HG03103 (cell line): ENCODE measurements around the gene SLC17A5.

Experiments used
- ATAC-seq: cut with Tn5 transposase; IDR thresholded peaks from one replicate; pipeline ENCODE4 v1.9.1; 2021; ENCODE audit warnings: low read depth; ENCODE audit not compliant: unreplicated experiment

Gene SLC17A5

GRCh38 chr6:73666393-73666792, 12.6 kb upstream of the SLC17A5 start:
- ATAC-seq: no peak

- peak; percentile 82 for ATAC-seq
Measured at GRCh38 chr6:73665686-73666319, 12.0 kb upstream of the SLC17A5 start.

DNA sequence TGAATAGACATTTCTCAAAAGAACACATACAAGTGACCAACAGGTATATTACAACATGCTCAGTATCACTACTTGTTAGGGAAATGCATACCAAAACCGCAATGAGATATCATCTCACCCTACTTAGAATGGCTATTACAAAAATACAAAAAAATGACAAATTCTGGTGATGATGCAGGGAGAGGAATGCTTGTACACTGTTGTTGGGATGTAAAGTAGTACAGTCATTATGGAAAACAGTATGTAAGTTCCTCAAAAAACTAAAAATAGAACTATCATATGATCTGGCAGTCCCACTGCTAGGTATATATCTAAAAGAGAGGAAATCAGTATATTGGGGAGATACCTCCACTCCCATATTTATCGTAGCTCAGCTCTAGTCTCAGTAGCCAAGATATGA, 10.9 kb upstream of the SLC17A5 start:
- no peak for ATAC-seq

GRCh38 chr6:73657201-73657600, 3.4 kb upstream of the SLC17A5 start:
- ATAC-seq: no peak

GRCh38 chr6:73656531-73657145, 2.8 kb upstream of the SLC17A5 start:
- ATAC-seq: no peak

DNA sequence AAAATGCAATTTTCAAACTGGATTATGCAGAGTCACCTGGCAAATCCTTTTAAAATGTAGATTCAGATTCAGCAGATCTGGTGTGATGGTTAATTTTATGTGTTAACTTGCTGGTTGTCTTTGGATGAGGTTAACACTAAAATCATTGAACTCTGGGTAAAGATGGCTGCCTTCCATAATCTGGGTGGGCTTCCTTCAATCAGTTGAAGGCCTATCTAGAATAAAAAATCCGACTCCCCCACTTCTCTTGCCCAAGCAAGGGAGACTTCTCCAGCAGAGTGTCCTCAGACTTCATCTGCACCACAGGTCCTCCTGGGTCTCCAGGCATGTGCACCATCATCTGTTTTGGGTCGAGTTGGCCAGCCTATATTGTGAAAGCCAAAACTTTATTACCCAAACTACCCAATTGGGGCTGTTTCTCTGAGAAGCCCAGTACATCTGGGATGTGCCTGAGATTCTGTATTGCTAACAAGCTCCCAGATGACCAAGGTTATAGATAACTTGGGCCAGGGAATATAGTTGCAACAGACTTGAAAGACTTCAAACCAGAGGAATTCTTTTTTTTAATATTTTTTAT, 1.6 kb upstream of the SLC17A5 start:
- no peak for ATAC-seq

- peak; percentile 34 for ATAC-seq
Measured at GRCh38 chr6:73652637-73653570, 888 bp downstream of the SLC17A5 start.

DNA sequence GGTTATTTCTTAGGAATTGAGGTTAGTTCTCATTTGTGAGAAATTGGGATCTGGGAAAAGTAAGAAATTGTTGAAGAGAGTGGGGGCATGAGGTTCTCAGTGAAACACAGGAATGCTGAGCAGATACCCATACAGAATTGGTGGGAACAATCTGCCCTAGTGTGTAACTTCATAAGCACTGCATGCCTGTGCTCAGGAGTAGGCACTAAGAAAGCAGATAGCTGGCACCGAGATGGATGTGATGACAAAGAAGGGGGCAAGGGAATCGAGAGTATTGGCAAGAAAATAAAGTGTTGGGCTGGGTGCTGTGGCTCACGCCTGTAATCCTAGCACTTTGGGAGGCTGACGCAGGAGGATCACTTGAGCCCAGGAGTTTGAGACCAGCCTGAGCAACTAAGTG, 4.0 kb downstream of the SLC17A5 start:
- no peak for ATAC-seq

DNA sequence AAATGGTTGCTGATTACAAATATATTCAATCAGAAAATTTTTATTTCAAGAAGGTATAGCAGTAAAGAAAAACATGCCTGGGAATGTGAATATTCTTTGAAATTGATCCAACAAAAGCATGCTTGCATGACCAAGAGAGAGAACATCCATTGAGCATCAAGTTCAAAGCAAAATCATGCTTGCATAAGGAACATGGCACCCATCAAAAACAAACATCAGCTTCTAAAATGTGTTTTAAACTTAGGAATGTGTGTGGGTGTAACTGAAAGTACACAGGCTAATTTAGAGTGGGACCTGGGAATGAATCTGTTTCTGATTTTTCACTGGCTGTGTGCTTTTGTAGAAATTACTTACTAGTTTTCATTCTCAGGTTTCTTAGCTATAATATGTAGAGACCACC, 5.6 kb downstream of the SLC17A5 start:
- no peak for ATAC-seq

DNA sequence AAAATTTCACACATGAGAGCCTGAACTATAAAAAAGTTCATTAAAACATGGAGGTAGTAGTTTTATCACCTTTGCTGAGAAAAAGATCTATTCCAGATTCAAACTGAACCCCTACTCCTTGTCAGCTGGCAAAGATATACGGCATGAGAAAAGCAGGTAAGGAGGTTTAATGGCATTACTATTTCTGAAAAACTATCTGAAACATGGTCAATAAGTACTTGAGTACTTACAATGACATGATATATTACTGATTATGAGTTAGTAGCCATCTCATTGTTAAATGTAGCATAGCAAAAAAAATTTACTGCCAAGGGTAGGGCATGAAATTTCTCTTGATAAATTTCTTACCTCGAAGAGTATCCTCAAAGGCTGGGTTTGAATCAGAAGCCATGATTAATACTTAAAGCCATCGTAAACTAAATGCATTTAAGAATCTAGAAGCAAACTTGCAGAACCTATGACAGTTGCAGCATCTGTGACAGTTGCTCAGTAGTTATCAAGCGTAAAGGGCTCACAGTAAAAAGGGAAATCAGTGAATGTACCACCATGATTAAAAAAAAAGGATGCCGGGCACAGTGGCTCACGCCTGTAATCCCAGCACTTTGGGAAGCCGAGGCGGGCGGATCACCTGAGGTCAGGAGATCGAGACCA, 8.7 kb downstream of the SLC17A5 start:
- no peak for ATAC-seq

DNA sequence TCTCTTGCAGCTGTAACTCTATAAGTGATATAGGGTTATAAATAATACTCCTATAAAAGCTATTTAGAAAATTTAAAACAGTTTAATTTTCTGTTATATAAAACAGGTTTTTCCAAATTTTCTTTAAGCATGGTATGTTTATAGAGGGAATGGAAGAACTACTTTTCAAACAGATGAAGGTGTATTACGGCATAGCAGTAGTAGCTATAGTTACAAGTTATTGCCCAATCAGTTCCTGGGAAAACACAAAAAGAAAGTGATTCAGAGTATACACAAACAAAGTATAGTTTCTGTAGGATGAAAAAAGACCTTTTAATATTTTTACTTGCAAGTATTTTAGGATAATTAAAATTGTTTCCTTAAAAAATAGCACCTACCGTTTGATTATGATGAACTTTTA, 9.8 kb downstream of the SLC17A5 start:
- no peak for ATAC-seq

DNA sequence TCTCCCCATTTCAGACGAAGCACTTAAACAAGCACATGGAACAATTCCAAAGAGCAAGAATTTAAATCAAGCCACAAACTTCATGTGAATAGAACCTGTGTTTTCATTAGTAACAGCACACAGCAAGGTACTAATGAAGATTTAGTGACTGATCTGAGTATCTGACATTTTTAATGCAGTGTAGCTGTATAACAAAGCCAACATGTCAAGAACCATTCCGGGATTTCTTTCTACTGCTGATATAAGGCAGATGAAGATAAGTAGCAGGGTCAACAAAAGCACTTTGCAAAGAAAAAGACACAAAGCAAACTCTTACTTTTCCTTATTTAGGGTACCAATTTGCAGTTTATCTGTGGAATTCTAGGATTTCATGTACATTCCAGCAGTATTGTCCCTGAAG, 11.3 kb downstream of the SLC17A5 start:
- ATAC-seq: no peak

DNA sequence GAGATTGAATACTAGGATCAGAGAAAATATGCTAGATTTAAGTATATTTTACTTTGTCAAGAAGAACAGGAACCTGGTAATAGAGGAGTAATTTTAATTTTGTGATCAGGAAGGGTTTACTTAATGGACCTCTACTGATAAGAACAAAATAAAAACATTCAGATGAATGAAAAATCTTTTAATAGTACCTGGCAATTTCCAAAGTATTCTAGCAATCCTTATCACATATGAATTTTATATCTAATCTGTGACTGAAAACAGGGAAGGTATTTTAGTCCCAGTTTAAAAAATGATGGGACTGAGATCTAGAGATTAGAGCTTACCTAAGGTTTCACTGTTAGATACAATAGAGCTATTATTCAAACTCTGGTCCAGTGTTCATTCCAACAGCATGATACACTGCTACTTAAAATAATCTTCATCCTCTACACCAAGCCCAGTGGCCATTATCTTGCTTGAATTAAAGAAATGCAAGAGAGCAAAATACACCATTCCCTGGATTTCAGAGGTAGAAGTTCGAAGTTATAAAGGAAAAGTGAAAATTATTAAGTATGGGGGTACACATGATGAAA, 13.5 kb downstream of the SLC17A5 start:
- ATAC-seq: no peak

DNA sequence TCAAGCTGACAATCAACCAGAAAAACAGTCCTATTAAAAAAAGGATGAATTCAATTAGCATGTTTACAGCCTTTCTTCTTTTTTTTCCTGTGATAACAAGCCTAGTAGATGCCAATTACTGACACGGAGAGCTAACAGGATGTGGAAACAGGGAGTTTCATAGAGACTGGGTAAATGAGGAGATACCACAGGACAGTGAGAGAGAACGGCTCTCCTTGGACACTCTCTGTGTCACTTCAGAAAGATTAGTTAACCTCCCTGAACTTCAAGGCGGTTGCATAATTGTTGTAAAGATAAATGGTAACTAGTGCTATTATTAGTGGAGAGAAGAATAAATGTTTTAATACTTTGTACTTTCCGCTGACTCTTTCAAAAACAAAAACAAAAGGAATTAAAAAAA, 14.8 kb downstream of the SLC17A5 start:
- ATAC-seq: no peak

DNA sequence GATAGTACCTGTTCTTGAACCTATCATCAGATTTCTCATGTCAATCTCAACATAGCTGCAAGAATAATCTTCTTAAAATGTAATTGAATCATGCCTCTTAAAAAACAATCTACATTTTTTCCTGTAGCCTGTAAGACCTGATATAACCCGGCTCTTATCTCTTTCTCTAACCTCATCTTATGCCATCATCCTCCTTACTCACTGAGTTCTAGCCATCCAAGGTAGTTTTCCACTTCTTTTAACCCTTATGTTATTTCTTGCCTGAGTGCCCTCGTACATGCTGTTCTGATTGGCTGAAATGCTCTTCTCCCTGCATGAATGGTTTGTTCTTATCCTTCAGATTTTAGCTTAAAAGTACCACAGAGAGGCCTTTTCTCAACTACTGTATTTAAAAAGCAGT, 16.4 kb downstream of the SLC17A5 start:
- ATAC-seq: no peak

DNA sequence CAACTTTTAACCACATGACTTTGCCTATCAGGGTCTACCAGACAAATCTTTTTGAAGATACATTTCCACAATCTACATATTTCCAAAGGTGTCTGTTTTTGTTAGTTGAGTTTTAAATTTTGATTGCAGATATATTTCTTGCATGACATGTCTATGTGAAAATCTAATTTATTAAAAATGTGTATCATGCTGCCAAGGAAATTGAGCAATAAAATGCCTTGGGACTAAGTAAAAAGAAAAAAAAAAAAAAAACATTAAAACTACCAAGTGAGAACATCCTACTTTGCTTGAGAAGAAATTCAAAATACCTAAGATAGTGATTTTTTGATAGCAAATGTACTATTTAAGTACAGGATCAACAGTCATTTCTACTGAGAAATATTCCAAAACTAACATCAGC, 17.7 kb downstream of the SLC17A5 start:
- no peak for ATAC-seq

- no peak for ATAC-seq
Measured at GRCh38 chr6:73632346-73632745, 21.4 kb downstream of the SLC17A5 start.

DNA sequence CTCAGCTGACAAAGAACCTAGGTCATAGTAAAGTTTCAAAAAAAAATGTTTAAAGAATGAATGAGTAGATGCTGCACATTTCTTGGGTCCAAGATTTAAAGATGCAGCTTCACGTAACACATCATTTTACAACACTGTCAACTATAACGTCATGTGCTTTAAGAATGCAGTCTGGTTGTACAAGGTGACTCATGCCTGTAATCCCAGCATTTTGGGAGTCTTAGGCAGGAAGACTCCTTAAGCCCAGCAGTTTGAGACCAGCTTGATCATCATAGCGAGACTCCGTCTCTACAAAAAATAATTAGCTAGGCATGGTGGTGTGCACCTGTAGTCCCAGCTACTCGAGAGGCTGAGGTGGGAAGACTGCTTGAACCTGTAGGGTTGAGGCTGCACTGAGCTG, 21.9 kb downstream of the SLC17A5 start:
- ATAC-seq: no peak

GRCh38 chr6:73630401-73630800, 23.4 kb downstream of the SLC17A5 start:
- ATAC-seq: no peak

- no peak for ATAC-seq
Measured at GRCh38 chr6:73624896-73625295, 28.9 kb downstream of the SLC17A5 start.
